ENCODE data around the gene ZNF33B. TPM values are rescaled to one million over a fixed set of nuclear protein-coding genes. Genes with fewer than 3 reads are reported as not detected.
"Not testable (repeated sequence)": the region's sequence is repeated elsewhere in the genome, so short reads cannot be mapped to it uniquely, and the experiment has no call there.

Gene ZNF33B
- total RNA-seq (2014; rRNA removed; shearing (Covaris generic)), result 7.8 and 11.3 TPM in 2 replicates
- polyA plus RNA-seq (2015; cell fraction: cytosol; rRNA removed), result 5.1 and 8.0 TPM in 2 replicates
- polyA plus RNA-seq (2015; cell fraction: nucleus; rRNA removed), result 16.7 and 16.9 TPM in 2 replicates

- peak; percentile 94 for DNase-seq (ENCODE audit: low read depth)
Observed at GRCh38 chr10:42638055-42638820, at the start of gene ZNF33B. Gene ZNF33B, minus strand, starts transcription at chr10:42638570. Its CDS starts 1,642 bp downstream, at chr10:42636928.

DNA sequence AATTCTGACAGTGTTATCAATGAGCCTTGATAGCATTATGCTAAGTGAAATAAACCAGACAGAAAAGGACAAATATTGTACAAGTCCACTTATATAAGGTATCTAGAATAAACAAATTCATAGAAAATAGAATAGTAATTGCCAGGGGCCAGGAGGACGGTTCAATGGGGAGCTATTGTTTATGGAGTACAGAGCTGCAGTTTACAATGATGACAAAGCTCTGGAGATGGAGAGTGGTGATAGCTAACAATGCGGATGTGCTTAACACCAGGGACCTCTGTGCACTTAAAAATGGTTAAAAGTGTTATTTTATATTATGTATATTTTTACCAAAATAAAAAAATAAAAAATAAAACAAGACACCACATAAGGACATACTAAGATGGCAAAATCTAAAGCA, 46.1 kb upstream of the ZNF33B start:
- no peak for DNase-seq (ENCODE audit: low read depth)

DNA sequence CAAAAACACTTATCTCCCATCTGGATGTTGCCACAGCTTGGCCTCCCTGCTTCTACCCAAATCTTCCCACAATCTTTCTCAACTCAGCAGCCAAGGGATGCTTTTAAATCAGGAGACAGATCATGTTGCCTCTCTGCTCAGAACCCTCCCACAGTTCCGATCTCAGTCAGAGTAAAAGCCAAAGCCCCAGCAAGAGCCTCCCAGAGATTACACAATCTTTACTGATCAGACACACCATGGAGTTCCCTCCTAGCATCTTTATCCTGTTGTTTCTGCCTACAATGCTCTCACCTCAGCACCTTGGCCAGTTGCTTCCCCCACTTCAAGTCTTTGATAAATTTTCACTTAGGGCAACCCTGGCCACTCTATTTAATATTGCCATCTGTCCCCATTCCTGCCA, 41.9 kb upstream of the ZNF33B start:
- no peak for DNase-seq (ENCODE audit: low read depth)

GRCh38 chr10:42665181-42665979, 27.0 kb upstream of the ZNF33B start:
- DNase-seq (ENCODE audit: low read depth), result not testable (repeated sequence)

DNA sequence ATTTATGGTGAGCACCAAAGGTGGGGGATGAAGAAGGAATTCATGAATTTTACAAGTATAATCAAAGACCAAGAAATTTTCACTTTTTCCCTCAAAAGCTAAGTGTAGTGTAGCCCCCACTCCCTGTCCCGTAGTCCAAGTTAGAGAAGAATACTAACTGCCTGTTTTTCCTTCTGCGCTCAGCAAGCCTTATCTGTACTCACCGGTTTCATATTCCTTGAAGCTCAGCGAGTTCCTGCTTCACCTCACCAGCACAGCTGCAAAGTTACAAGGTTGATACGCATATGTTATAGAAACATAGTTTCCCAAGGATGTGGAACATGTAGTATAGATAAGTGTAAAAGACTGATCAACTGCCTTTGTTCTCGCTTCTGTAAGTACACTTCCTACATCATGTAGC, 16.0 kb upstream of the ZNF33B start:
- no peak for DNase-seq (ENCODE audit: low read depth)

GRCh38 chr10:42652858-42653257, 14.5 kb upstream of the ZNF33B start:
- no peak for DNase-seq (ENCODE audit: low read depth)

DNA sequence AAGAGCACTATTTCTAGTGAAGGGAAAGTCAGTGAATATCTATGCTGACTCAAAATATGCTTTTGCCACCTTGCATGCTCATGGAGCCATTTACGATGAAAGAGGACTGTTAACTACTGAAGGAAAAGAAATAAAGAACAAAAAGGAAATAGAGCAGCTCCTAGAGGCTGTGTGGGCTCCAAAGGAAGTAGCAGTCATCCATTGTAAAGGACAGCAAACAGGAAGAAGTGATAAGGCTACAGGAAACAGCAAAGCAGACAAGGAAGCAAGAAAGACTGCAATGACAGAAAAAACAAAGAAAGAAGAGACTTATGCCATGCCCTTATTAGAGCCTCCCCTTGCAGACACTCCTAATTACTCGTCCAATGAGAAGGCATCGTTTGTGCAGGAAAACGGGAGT, 12.0 kb upstream of the ZNF33B start:
- no peak for DNase-seq (ENCODE audit: low read depth)

GRCh38 chr10:42648512-42648911, 10.1 kb upstream of the ZNF33B start:
- DNase-seq (ENCODE audit: low read depth), result no peak

DNA sequence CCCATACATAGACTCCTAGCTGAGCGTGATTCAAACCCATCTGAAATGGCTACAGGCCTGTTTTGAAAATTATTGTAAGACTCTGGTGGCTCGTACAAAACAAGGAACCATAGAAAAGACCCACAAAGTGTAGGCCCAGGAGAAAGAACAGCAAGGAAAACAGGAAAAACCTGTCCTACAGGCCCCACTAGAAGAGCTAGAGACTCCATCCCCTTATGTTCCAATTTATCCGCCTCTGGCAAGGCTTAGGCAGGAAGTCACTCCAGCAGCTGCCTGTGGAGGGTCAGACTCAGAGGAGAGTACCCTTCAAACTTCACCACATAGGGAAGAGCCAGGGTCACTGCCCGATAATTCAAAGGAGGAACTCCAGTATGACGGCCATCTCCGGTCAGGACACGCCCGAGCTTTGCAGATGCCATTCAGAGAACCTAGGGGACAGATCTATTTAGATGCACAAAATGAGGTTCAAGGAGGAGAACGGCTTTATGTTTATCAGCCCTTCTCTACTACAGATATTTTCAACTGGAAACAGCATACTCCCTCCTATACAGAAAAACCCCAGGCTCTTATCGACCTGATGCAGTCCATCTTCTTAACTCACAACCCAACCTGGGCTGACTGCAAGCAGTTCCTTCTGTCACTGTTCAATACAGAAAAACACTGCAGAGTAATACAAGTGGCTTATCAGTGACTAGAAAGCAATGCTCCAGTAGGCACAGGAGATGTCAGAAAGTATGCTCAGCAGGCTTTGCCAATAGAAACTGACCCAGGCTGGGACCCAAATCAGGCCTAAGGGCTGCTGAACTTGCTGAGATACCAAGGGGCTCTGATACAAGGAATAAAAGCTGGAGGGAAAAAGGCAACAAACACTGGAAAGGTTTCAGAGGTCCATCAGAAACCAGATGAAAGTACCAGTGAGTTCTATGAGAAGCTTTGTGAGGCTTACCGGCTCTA, 8.6 kb upstream of the ZNF33B start:
- DNase-seq (ENCODE audit: low read depth), result no peak

- no peak for DNase-seq (ENCODE audit: low read depth)
Observed at GRCh38 chr10:42646214-42646613, 7.8 kb upstream of the ZNF33B start.

GRCh38 chr10:42645516-42645915, 7.1 kb upstream of the ZNF33B start:
- DNase-seq (ENCODE audit: low read depth), result no peak

DNA sequence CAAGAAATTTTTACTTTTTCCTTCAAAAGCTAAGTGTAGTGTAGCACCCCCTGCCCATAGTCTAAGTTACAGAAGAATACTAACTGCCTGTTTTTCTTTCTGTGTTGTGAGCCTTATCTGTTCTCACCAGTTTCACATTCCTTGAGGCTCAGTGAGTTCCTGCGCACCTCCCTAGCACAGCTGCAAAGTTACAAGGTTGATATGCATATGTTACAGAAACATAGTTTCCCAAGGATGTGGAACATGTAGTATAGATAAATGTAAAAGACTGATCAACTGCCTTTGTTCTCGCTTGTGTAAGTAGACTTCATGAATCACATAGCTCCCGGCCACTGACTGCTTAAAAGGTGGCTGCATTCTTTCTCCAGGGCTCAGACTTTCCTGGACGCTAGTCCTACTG, 6.7 kb upstream of the ZNF33B start:
- DNase-seq (ENCODE audit: low read depth), result no peak

- no peak for DNase-seq (ENCODE audit: low read depth)
Observed at GRCh38 chr10:42640610-42641229, 2.4 kb upstream of the ZNF33B start.

- no peak for DNase-seq (ENCODE audit: low read depth)
Observed at GRCh38 chr10:42638821-42639270, 476 bp upstream of the ZNF33B start.

- DNase-seq (ENCODE audit: low read depth), result no peak
Observed at GRCh38 chr10:42637648-42638054, 719 bp downstream of the ZNF33B start.

DNA sequence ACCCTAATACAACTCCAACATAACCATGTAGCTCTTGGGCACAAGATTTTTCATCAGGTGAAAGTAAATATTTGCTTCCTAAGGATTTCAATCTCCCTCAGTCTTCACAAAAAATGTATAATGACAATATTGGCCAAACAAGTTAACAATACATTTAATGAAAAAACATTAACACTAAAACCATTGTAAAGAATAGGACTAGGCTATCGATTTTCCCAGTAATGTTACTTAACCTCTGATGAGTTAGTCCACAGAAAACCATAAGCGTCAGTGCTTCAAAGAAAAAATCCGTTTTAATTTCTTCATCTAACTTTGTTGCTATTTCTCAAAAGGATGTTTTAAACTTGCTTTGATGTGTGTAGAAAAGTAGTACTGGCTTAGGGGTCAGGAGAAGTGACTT, 1.2 kb downstream of the ZNF33B start:
- no peak for DNase-seq (ENCODE audit: low read depth)

GRCh38 chr10:42635098-42635497, 3.3 kb downstream of the ZNF33B start:
- DNase-seq (ENCODE audit: low read depth), result no peak

DNA sequence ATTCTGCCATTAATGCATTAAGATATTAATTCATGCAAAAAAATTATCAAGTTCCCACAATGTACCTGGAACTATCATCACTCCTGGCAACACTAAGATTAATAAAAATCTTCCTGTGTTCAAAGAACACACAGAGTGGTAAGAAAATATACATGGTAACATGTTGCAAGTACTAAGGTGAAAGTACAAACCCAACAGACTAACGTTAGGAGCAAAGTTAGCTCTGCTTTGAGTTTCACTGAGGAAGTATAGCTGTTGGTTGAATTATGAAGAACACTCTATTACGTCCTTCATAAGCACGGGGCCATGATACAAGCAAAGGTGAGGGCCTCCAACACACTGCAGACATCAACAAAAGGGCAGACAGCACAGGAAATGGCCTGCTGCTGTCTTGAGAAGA, 5.8 kb downstream of the ZNF33B start:
- DNase-seq (ENCODE audit: low read depth), result no peak

DNA sequence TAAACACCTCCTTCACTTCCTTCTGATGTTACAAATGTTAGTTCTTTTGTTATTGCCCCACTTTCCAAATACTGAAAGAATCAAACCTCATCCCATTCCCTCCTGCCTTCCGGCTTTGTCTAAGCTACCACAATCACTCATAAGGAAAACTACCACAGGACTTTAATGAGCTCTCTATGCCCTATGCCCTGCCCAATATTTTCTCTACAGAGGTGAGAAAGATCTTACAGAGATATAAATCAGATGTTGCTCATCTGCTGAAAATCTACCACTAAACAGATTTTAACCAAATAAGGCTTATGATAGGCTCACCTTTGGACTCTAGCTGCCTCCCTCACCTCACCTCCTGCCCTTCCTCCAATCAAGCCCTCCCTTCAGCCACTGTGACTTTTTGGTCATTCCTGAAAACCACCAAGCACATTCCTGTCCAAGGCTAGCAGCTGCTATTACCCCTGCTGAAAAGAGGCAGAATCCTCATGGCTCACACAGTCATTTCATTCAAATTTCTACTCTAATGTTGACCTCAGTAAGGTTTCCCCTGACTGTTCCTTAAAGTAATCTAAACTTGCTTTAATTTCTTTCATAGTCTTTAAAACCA, 7.7 kb downstream of the ZNF33B start:
- no peak for DNase-seq (ENCODE audit: low read depth)

GRCh38 chr10:42623929-42624328, 14.4 kb downstream of the ZNF33B start:
- no peak for DNase-seq (ENCODE audit: low read depth)
